Psoas muscle (tissue), 8 donors: ENCODE results near the gene RAD51D. TPM values are rescaled to one million over a fixed set of nuclear protein-coding genes. Genes with fewer than 3 reads are reported as not detected.
A peak's percentile ranks its signal among the peaks of the same experiment; 100 is the strongest.
"Not testable (repeated sequence)": the region's sequence is repeated elsewhere in the genome, so short reads cannot be mapped to it uniquely, and the experiment has no call there.

Experiments used
- ATAC-seq, 4 donors: fragments of 200-7000 bp; cut with Tn5 transposase; one replicate each; pipeline ENCODE4 v1.9.1; 2020; ENCODE audit warnings: moderate library complexity in 3 of 4, mild to moderate bottlenecking in 2 of 4
- DNase-seq, 2 donors: peaks; one replicate each; pipeline ENCODE4 v3.0.0-alpha.2; 2020
- H3K27ac ChIP-seq: fragments of 200-600 bp; one replicate; pipeline ENCODE4 v1.8.0; 2022
- H3K27me3 ChIP-seq, 3 donors: fragments of 200-600 bp in 1 of 3; one replicate each; pipeline versions ENCODE4 v1.6.1 to v1.8.0; 2013 to 2022; ENCODE audit warnings: low read length in 2 of 3, mild to moderate bottlenecking in 2 of 3, moderate library complexity in 1 of 3; ENCODE audit not compliant: insufficient read depth in 3 of 3
- H3K36me3 ChIP-seq, 2 donors: fragments of 200-600 bp in 1 of 2; one replicate each; pipeline versions ENCODE4 v1.6.1 to v1.8.0; 2013 to 2022; ENCODE audit warnings: low read depth in 1 of 2, mild to moderate bottlenecking in 1 of 2, moderate library complexity in 1 of 2; ENCODE audit not compliant: insufficient read depth in 1 of 2
- H3K4me1 ChIP-seq: fragments of 200-600 bp; one replicate; pipeline ENCODE4 v1.8.0; 2022
- H3K4me3 ChIP-seq: fragments of 200-600 bp; one replicate; pipeline ENCODE4 v1.8.0; 2022; ENCODE audit warnings: mild to moderate bottlenecking
- H3K9me3 ChIP-seq: fragments of 200-600 bp; one replicate; pipeline ENCODE4 v1.8.0; 2022
- WGBS, 3 donors: extraction: QIAGEN DNeasy Blood & Tissue Kit; methylation state at CpG; one replicate each; pipeline versions ENCODE4 v1.1.6 to v1.1.7; 2013; 5-methylcytosine and 5-hydroxymethylcytosine counted together
- intact Hi-C, 2 donors: fragments of 100-400 bp; cut with DNase I; formaldehyde crosslinking; loops; one replicate each; pipeline versions ENCODE4 v1.11.0 to v1.14.2; 2022
- polyA plus RNA-seq, 3 donors: library from polyadenylated mRNA; stranded (reverse); fragments of 200-250 nt; gene quantifications; one replicate each; pipeline ENCODE4 v1.2.3, GENCODE V29; 2013
- total RNA-seq, 4 donors: library from RNA; stranded (reverse); fragmentation: NEBNext Ultra II Directional in 2 of 4; extraction: Animal tissue kit (Norgen Biotek cat#: 25700) in 2 of 4; gene quantifications; one replicate each; pipeline versions ENCODE4 v1.2.1 to v1.2.4, GENCODE V29; 2021 to 2023
- TF ChIP-seq, protein P1 (sequence below): fragments of 200-600 bp; IDR thresholded peaks from one replicate; pipeline ENCODE4 v1.8.0; 2022; ENCODE audit warnings: antibody characterized with exemption
- donor health status: healthy with polysubstance abuse.
- donor health status: DM: no; HTN: no; CAD: no; lungs with moderate emphysema.
- donor health status: Bipolar disorder and iron deficiency.
- donor health status: healthy.
- donor health status: DM: yes; HTN: yes; CAD: no.
- donor health status: DM: no; HTN: no; CAD: no.
- donor health status: DM: no; HTN: no; CAD: no.
- donor health status: DM: yes; HTN: yes; CAD: no.

The RAD51D gene
- total and polyA plus RNA-seq, 7 donors, result 3.6 to 6.2 (median 5.4) TPM

DNA sequence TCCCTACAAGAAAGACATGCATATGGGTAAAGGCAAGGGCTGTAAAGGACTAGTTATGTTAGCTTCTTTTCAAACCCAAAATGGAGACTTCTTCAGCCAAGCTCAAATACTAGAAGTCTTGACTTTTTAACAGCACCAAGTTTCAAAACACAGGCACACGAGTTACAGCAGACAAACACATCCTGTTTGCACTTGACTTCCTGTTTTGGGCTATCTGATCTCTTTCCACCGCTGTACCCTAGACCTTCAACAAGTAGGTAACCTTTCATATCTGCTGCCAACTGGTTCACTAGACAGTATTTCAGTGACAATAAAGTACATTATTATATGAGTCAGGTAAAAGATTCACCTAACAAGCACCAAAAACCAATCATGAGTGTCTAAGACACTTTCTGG is 68.5 kb downstream of the RAD51D start:
- no peak for DNase-seq
- Histone ChIP-seq H3K27ac (peak overlapping the region; percentile 48), H3K27me3 (no peaks in the 10 kb centered on the region), H3K36me3 (peaks cover 0 to 1% of the 10 kb centered on the region in 2 donors), H3K4me1 (peaks cover 28% of the 10 kb centered on the region), H3K9me3 (no peaks in the 10 kb centered on the region), H3K4me3 (no peak overlapping the region)
- intact Hi-C loops, result no loop called here
- 18 to 31% (median 29%) methylated on average over 2 of the region's 2 CpGs for WGBS, 3 donors
- peak in 1 of 4 donors; percentile 56 for ATAC-seq
- TF ChIP-seq, protein P1, sequence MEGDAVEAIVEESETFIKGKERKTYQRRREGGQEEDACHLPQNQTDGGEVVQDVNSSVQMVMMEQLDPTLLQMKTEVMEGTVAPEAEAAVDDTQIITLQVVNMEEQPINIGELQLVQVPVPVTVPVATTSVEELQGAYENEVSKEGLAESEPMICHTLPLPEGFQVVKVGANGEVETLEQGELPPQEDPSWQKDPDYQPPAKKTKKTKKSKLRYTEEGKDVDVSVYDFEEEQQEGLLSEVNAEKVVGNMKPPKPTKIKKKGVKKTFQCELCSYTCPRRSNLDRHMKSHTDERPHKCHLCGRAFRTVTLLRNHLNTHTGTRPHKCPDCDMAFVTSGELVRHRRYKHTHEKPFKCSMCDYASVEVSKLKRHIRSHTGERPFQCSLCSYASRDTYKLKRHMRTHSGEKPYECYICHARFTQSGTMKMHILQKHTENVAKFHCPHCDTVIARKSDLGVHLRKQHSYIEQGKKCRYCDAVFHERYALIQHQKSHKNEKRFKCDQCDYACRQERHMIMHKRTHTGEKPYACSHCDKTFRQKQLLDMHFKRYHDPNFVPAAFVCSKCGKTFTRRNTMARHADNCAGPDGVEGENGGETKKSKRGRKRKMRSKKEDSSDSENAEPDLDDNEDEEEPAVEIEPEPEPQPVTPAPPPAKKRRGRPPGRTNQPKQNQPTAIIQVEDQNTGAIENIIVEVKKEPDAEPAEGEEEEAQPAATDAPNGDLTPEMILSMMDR, result no peak

DNA sequence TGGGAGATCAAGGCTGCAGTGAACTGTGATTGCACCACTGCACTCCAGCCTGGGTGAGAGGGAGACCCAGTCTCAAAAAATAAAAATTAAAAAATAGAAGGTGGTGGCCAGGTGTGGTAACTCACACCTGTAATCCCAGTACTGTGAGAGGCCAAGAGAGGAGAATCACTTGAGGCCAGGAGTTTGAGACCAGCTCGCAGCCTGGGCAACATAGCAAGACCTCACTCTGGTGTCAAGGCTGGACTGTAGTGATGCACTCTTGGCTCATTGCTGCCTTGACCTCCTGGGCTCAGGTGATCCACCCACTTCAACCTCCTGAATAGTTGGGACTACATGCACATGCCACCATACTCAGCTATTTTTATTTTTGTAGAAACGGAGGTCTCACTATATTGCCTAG is 69.5 kb downstream of the RAD51D start:
- DNase-seq, result no peak
- no peak overlapping the region for H3K27ac ChIP-seq
- 93 to 100% (median 98%) methylated on average over 2 of the region's 2 CpGs for WGBS, 3 donors
- peaks cover 28% of the 10 kb centered on the region for H3K4me1 ChIP-seq
- TF ChIP-seq, protein P1, result no peak
- H3K36me3 ChIP-seq, result peaks cover 0 to 3% of the 10 kb centered on the region in 2 donors
- no peaks in the 10 kb centered on the region for H3K9me3 ChIP-seq
- intact Hi-C loops, result no loop called here
- no peaks in the 10 kb centered on the region for H3K27me3 ChIP-seq
- no peak for ATAC-seq
- no peak overlapping the region for H3K4me3 ChIP-seq

DNA sequence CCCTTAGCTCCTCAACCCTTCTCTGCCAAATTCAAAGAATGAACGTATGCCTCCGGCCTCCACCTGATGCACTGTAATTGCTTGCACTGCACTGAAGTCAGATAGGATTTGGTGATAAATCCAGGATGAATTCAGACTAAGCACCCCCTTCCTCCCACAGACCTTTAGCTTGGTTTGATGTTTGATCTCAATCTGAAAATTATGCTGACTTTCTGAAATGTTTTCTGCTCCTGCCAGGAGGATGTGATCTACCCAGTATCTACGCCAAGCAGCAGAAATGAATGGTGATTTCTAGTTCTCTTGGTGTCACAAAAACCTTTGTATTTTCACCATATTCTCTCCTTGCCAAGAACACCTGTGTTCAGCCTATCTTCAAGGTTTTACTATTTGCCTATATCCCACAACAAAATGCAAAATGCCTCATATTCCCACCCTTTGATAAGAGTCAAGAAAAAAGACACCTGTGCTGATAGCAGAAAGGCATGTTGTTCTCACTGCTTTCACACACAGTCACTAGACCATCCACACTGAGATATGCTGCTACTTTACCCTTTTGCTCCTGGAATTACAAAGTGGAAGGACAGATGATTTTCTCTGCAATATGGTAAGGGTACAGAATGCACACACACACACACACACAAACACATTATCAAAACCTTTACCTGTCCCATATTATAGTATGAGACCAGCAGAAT is 70.8 kb downstream of the RAD51D start:
- Histone ChIP-seq H3K4me3 (no peak overlapping the region), H3K27me3 (no peaks in the 10 kb centered on the region), H3K36me3 (peaks cover 0 to 3% of the 10 kb centered on the region in 2 donors), H3K9me3 (no peaks in the 10 kb centered on the region), H3K4me1 (peaks cover 28% of the 10 kb centered on the region), H3K27ac (no peak overlapping the region)
- 82 to 94% (median 89%) methylated on average over 3 of the region's 3 CpGs for WGBS, 3 donors
- no peak for DNase-seq
- ATAC-seq, result no peak
- intact Hi-C loops, result no loop called here
- TF ChIP-seq, protein P1, result no peak

DNA sequence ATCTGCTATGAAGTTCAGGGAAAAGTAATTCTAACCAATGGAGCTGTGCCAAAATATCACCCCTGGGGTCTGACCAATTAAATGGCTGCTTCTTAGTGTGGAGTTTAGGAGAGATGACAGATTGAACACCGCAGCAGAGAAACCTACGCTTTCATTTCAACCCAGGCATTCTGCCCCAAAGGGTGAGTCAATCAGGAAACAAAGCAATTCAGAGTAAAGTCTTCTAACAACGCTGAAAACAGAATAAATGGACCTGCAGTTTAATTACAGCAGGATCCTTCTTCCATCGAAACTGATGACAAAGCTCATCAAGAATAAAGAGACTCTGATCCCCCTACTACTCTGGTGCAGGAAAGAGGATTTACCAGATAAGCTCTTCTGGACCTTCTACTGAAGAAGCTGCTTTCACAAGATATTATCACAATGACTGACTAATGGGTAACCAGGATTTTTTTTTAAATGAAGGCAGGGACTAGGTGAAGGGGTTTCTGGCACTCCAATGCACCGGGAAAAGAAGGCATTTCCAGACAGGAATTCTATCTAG is 72.8 kb downstream of the RAD51D start:
- H3K4me3 ChIP-seq, result no peak overlapping the region
- ATAC-seq (no peak), DNase-seq (no peak)
- intact Hi-C loops, result no loop called here
- 50 to 57% (median 53%) methylated on average over 5 of the region's 5 CpGs for WGBS, 3 donors
- no peak overlapping the region for H3K27ac ChIP-seq
- H3K4me1 ChIP-seq, result peaks cover 11% of the 10 kb centered on the region
- H3K9me3 ChIP-seq, result no peaks in the 10 kb centered on the region
- TF ChIP-seq, protein P1, result no peak
- peaks cover 0 to 3% of the 10 kb centered on the region in 2 donors for H3K36me3 ChIP-seq
- H3K27me3 ChIP-seq, result no peaks in the 10 kb centered on the region

DNA sequence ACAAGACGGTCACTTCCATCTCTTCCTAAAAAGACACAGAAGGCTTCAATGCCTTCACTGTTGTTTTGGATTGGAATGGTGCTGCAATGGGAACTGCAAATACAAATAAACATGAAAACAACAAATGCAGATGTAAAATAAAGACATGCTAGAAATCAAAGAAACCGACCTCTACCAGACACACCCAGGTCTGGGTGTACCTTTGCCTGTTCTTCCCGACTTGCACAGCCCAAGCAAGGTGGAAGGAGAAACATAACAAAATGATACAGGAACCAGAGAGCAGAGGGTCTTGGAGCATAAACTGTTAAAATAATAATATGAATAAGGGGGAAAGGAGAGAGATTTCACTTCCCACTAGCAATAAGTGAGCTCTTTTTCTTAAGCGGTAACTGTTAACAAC is 73.4 kb downstream of the RAD51D start:
- intact Hi-C loops, result no loop called here
- H3K4me3 ChIP-seq, result no peak overlapping the region
- TF ChIP-seq, protein P1, result no peak
- H3K36me3 ChIP-seq, result peaks cover 0 to 3% of the 10 kb centered on the region in 2 donors
- H3K27ac ChIP-seq, result no peak overlapping the region
- ATAC-seq (no peak), DNase-seq (no peak)
- H3K27me3 ChIP-seq, result no peaks in the 10 kb centered on the region
- WGBS, 3 donors, result 72 to 76% (median 72%) methylated on average over 4 of the region's 4 CpGs
- peaks cover 5% of the 10 kb centered on the region for H3K4me1 ChIP-seq
- no peaks in the 10 kb centered on the region for H3K9me3 ChIP-seq

DNA sequence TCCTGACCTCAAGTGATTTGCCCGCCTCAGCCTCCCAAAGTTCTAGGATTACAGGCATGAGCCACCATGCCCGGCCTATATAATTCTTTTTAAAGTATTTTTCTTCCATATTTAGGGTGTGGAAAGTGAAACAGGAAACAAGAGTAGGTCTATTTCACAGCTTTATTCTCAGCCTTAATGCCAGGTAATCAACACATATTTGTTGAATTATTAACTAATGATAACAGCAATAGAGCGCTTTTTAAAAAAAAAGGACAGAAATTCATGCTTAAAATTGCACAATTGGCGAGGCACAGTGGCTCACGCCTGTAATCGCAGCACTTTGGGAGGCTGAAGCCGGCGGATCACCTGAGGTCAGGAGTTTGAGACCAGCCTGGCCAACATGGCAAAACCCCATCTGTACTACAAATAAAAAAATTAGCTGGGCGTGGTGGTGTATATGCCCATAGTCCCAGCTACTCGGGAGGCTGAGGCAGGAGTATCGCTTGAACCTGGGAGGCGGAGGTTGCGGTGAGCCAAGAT is 74.1 kb downstream of the RAD51D start:
- WGBS, 3 donors, result 95 to 96% (median 96%) methylated on average over 13 of the region's 13 CpGs
- intact Hi-C loops, ATAC-seq, H3K36me3 ChIP-seq, H3K27me3 ChIP-seq, H3K9me3 ChIP-seq, H3K4me1 ChIP-seq, DNase-seq, H3K27ac ChIP-seq, H3K4me3 ChIP-seq: not testable (repeated sequence)
